HUES48 (cell line): ENCODE data around the gene SERPINB8.

Experiments
- H3K27ac ChIP-seq: one replicate; pipeline ENCODE4 v1.7.0; 2013; ENCODE audit warnings: low read depth, low read length, inconsistent platforms
- H3K27me3 ChIP-seq: 2 replicates; pipeline ENCODE4 v1.6.1; 2013; ENCODE audit warnings: mild to moderate bottlenecking, low read length; ENCODE audit not compliant: control insufficient read depth, insufficient read depth
- H3K36me3 ChIP-seq: 2 replicates; pipeline ENCODE4 v1.6.1; 2013; ENCODE audit warnings: low read length; ENCODE audit not compliant: control insufficient read depth, insufficient read depth
- H3K4me1 ChIP-seq: 2 replicates; pipeline ENCODE4 v1.6.1; 2013; ENCODE audit warnings: mild to moderate bottlenecking, low read length; ENCODE audit not compliant: control insufficient read depth, insufficient read depth
- H3K4me3 ChIP-seq: 2 replicates; pipeline ENCODE4 v1.5.1; 2013; ENCODE audit warnings: mild to moderate bottlenecking, low read depth, low read length
- H3K9ac ChIP-seq: 2 replicates; pipeline ENCODE4 v1.6.1; 2013; ENCODE audit warnings: mild to moderate bottlenecking, low read depth, low read length, moderate library complexity
- H3K9me3 ChIP-seq: 2 replicates; pipeline ENCODE4 v1.6.1; 2013; ENCODE audit warnings: low read length; ENCODE audit not compliant: control insufficient read depth, insufficient read depth

SERPINB8 gene

DNA sequence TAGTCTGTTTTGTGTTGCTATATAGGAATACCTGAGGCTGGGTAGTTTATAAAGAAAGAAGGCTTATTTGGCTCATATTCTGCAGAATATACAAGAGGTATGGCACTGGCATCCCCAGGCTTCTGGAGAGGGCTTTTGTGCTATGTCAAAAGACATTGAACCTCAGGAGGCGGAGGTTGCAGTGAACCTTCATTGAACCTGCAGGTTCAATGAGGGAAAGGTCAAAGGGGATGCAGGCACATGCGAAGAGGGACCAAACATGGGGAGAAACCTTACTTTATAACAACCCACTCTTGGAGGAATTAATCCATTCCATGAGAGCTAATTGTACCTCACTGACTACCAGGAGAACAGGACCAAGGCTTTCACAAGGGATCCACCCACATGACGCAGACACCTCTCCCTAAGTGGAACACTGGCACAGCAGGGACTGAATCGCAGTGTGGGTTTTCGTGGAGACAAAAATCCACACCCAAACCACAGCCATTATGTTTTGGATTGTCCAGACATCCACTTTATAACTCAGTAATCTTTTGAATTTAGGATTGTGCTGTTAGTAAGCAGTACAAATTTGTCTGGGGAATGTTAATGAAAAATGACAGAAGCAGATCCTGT is 4.1 kb upstream of the SERPINB8 start:
- H3K4me1 ChIP-seq, result peaks cover 7% of the 10 kb centered on the region
- H3K9me3 ChIP-seq, result no peaks in the 10 kb centered on the region
- H3K27me3 ChIP-seq, result peaks cover 39% of the 10 kb centered on the region
- H3K27ac ChIP-seq, result no peak overlapping the region
- no peaks in the 10 kb centered on the region for H3K36me3 ChIP-seq
- H3K9ac ChIP-seq, result no peak overlapping the region
- H3K4me3 ChIP-seq, result no peak overlapping the region

GRCh38 chr18:63970809-63971205 is 926 bp downstream of the SERPINB8 start:
- Histone ChIP-seq H3K36me3 (no peaks in the 10 kb centered on the region), H3K27me3 (peaks cover 61% of the 10 kb centered on the region), H3K9ac (peak overlapping the region; percentile 72), H3K27ac (peak overlapping the region; percentile 94), H3K4me1 (peaks cover 12% of the 10 kb centered on the region), H3K4me3 (peak overlapping the region; percentile 89), H3K9me3 (no peaks in the 10 kb centered on the region)

GRCh38 chr18:63971320-63972001 is 1.6 kb downstream of the SERPINB8 start:
- peak overlapping the region; percentile 89 for H3K4me3 ChIP-seq
- no peaks in the 10 kb centered on the region for H3K9me3 ChIP-seq
- H3K27me3 ChIP-seq, result peaks cover 61% of the 10 kb centered on the region

DNA sequence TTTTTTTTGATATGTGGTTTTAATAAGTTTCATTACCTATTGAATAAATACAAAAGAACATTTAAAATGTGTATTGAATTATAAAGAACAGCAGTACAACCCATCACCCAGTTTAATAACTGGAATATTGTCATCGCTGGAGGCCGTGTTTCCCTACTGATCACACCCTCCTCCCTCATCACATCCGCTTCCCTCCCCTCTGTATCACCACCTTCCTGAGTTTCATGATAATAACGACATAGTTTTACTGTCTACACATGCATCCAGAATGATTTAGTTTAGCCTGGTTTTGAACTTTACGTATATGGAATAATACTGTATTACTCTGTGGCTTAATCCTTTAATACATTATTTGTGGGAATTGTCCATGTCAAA is 2.1 kb downstream of the SERPINB8 start:
- H3K27me3 ChIP-seq, result peaks cover 63% of the 10 kb centered on the region
- peaks cover 12% of the 10 kb centered on the region for H3K4me1 ChIP-seq

More at GRCh38 chr18:63971320-63972001, 1.6 kb downstream of the SERPINB8 start:
- Histone ChIP-seq H3K36me3 (no peaks in the 10 kb centered on the region), H3K9ac (peak overlapping the region; percentile 72), H3K4me1 (peaks cover 12% of the 10 kb centered on the region), H3K27ac (peak overlapping the region; percentile 94)

GRCh38 chr18:63974991-63975390 is 5.1 kb downstream of the SERPINB8 start:
- Histone ChIP-seq H3K27ac (no peak overlapping the region), H3K27me3 (peaks cover 74% of the 10 kb centered on the region), H3K9ac (no peak overlapping the region), H3K4me1 (0 out of 2 replicates have a peak, but pooled peaks cover 6% of the 10 kb centered on the region), H3K4me3 (no peak overlapping the region), H3K9me3 (no peaks in the 10 kb centered on the region), H3K36me3 (no peaks in the 10 kb centered on the region)

More for the DNA sequence above, 2.1 kb downstream of the SERPINB8 start:
- Histone ChIP-seq H3K9me3 (no peaks in the 10 kb centered on the region), H3K4me3 (no peak overlapping the region), H3K36me3 (no peaks in the 10 kb centered on the region), H3K9ac (no peak overlapping the region), H3K27ac (no peak overlapping the region)

DNA sequence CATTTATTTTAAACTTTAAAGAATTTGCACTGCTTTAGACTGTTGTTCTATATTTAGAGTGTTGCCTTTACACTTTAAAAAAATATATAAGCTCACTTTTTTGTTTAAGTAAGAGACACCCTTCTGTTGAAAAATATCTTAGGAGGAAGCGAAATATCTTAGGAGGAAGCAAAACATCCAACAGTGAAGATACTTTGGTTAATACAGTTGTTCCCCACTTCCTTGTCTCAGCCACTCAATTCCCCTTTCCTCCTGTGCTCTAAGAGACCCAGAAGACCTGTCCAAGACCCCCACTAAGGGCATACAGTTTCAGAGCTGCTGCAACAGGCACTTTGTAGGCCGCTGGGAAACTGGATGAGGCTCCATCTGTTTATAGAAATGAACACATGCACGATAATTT is 5.7 kb downstream of the SERPINB8 start:
- Histone ChIP-seq H3K27ac (no peak overlapping the region), H3K36me3 (no peaks in the 10 kb centered on the region), H3K9ac (no peak overlapping the region), H3K4me1 (0 out of 2 replicates have a peak, but pooled peaks cover 6% of the 10 kb centered on the region), H3K9me3 (no peaks in the 10 kb centered on the region), H3K4me3 (no peak overlapping the region), H3K27me3 (peaks cover 77% of the 10 kb centered on the region)

DNA sequence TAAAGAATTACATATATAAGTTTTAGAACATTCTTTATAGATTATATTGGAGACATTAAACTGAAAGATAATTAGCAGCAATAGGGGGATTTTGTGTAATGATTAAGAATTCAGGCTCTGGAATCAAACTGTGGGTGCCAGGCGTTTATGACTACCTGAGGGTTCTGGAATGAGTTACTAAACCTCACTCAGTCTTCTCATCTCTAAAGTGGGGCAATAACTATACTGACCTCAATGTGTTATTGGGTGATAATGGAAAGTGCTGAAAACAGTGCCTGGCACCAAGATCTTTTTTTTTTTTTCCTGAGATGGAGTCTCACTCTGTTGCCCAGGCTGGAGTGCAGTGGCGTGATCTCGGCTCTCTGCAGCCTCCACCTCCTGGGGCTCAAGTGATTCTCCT is 7.2 kb downstream of the SERPINB8 start:
- H3K4me1 ChIP-seq, result no peaks in the 10 kb centered on the region
- peaks cover 66% of the 10 kb centered on the region for H3K27me3 ChIP-seq
- no peaks in the 10 kb centered on the region for H3K9me3 ChIP-seq

DNA sequence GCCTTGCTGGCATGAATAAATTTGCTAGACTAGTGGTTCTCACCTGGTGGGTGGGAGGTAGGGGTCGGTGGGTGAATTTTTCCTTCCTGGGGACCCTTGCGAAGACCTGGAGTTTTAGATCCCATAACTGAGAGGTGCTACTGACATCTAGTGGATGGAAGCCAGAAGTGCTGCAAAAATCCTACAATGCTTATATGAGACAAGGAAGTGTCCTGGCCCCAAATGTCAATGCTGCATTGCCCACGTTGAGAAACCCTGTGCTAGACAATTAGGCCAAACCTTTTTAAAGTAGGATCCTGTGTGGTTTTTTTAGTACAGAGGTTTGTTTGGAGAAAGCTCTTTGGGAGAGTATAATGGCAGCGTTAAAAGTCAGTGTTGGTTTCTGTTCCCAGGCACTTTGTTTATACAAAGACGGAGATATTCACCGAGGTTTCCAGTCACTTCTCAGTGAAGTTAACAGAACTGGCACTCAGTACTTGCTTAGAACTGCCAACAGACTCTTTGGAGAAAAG is 9.6 kb downstream of the SERPINB8 start:
- H3K36me3 ChIP-seq, result no peaks in the 10 kb centered on the region
- H3K27me3 ChIP-seq, result peaks cover 56% of the 10 kb centered on the region
- H3K9me3 ChIP-seq, result no peaks in the 10 kb centered on the region
- no peak overlapping the region for H3K27ac ChIP-seq
- H3K9ac ChIP-seq, result no peak overlapping the region
- no peaks in the 10 kb centered on the region for H3K4me1 ChIP-seq
- H3K4me3 ChIP-seq, result no peak overlapping the region

More for the DNA sequence above, 7.2 kb downstream of the SERPINB8 start:
- H3K4me3 ChIP-seq, result no peak overlapping the region
- H3K36me3 ChIP-seq, result no peaks in the 10 kb centered on the region
- H3K9ac ChIP-seq, result no peak overlapping the region
- no peak overlapping the region for H3K27ac ChIP-seq

- Histone ChIP-seq H3K9me3 (no peaks in the 10 kb centered on the region), H3K36me3 (no peaks in the 10 kb centered on the region), H3K4me3 (no peak overlapping the region), H3K9ac (no peak overlapping the region), H3K27me3 (peaks cover 50% of the 10 kb centered on the region), H3K27ac (no peak overlapping the region), H3K4me1 (no peaks in the 10 kb centered on the region)
These were observed 10.1 kb downstream of the SERPINB8 start for GRCh38 chr18:63980027-63980426.

GRCh38 chr18:63980896-63981460 is 11.1 kb downstream of the SERPINB8 start:
- no peaks in the 10 kb centered on the region for H3K4me1 ChIP-seq
- H3K9ac ChIP-seq, result no peak overlapping the region
- peaks cover 40% of the 10 kb centered on the region for H3K27me3 ChIP-seq
- H3K36me3 ChIP-seq, result no peaks in the 10 kb centered on the region
- no peaks in the 10 kb centered on the region for H3K9me3 ChIP-seq
- H3K27ac ChIP-seq, result no peak overlapping the region
- no peak overlapping the region for H3K4me3 ChIP-seq

GRCh38 chr18:63981719-63982118 is 11.8 kb downstream of the SERPINB8 start:
- no peak overlapping the region for H3K9ac ChIP-seq
- no peaks in the 10 kb centered on the region for H3K36me3 ChIP-seq
- no peak overlapping the region for H3K4me3 ChIP-seq
- no peaks in the 10 kb centered on the region for H3K9me3 ChIP-seq
- no peak overlapping the region for H3K27ac ChIP-seq
- H3K27me3 ChIP-seq, result peaks cover 35% of the 10 kb centered on the region
- H3K4me1 ChIP-seq, result no peaks in the 10 kb centered on the region
